HG03175 (cell line): ENCODE results near the gene PHOSPHO1.

Experiments used
- ATAC-seq: cut with Tn5 transposase; IDR thresholded peaks from one replicate; pipeline ENCODE4 v1.9.1; 2021; ENCODE audit warnings: mild to moderate bottlenecking, moderate library complexity; ENCODE audit not compliant: unreplicated experiment

Gene PHOSPHO1

GRCh38 chr17:49218941-49219913 is 11.4 kb downstream of the PHOSPHO1 start:
- ATAC-seq = peak; percentile 42

- peak; percentile 54 for ATAC-seq
These were observed 12.8 kb downstream of the PHOSPHO1 start for GRCh38 chr17:49217651-49218413.

GRCh38 chr17:49216953-49217650 is 13.5 kb downstream of the PHOSPHO1 start:
- ATAC-seq = no peak

GRCh38 chr17:49216482-49216881 is 14.1 kb downstream of the PHOSPHO1 start:
- ATAC-seq = no peak

GRCh38 chr17:49214676-49215360 is 15.8 kb downstream of the PHOSPHO1 start:
- ATAC-seq = no peak

- ATAC-seq = no peak
These were observed 16.7 kb downstream of the PHOSPHO1 start for GRCh38 chr17:49213847-49214246.

- ATAC-seq = no peak
These were observed 17.2 kb downstream of the PHOSPHO1 start for GRCh38 chr17:49213399-49213798.

- peak; percentile 86 for ATAC-seq
These were observed 20.2 kb downstream of the PHOSPHO1 start, which contains the start of the genes ABI3 and GNGT2 for GRCh38 chr17:49210158-49211029. TSS of gene ABI3 (plus strand) at chr17:49210707. CDS start at chr17:49210725, 18 bp downstream. TSS of gene GNGT2 (minus strand) at chr17:49210574. CDS start at chr17:49207422, 3,152 bp downstream.

GRCh38 chr17:49209061-49209571 is 21.5 kb downstream of the PHOSPHO1 start:
- no peak for ATAC-seq

- ATAC-seq = no peak
These were observed 26.1 kb downstream of the PHOSPHO1 start for GRCh38 chr17:49204516-49204915.

- no peak for ATAC-seq
These were observed 26.8 kb downstream of the PHOSPHO1 start for GRCh38 chr17:49203796-49204195.

GRCh38 chr17:49201481-49201927 is 29.1 kb downstream of the PHOSPHO1 start:
- no peak for ATAC-seq

- ATAC-seq = no peak
These were observed 30.0 kb downstream of the PHOSPHO1 start for GRCh38 chr17:49200423-49201083.

- ATAC-seq = no peak
These were observed 32.4 kb downstream of the PHOSPHO1 start for GRCh38 chr17:49198211-49198610.

GRCh38 chr17:49197346-49197998 is 33.1 kb downstream of the PHOSPHO1 start:
- ATAC-seq = no peak

GRCh38 chr17:49196520-49196919 is 34.1 kb downstream of the PHOSPHO1 start:
- ATAC-seq = no peak

GRCh38 chr17:49195751-49196150 is 34.8 kb downstream of the PHOSPHO1 start:
- no peak for ATAC-seq

GRCh38 chr17:49194297-49194607 is 36.3 kb downstream of the PHOSPHO1 start:
- ATAC-seq = no peak
